HG02642 (cell line): Measurements from ENCODE around the gene DNAH7.
"Not testable (repeated sequence)": the region's sequence is repeated elsewhere in the genome, so short reads cannot be mapped to it uniquely, and the experiment has no call there.

Experiments
- ATAC-seq: cut with Tn5 transposase; IDR thresholded peaks from one replicate; pipeline ENCODE4 v1.9.1; 2021; ENCODE audit warnings: mild to moderate bottlenecking; ENCODE audit not compliant: unreplicated experiment, poor library complexity

Gene DNAH7

GRCh38 chr2:196068271-196069209 lies at the start of gene DNAH7:
TSS of gene DNAH7 (minus strand) at chr2:196068837. CDS start at chr2:196068711, 126 bp downstream.
- ATAC-seq = peak; percentile 100

GRCh38 chr2:196117214-196117705 lies 48.6 kb upstream of the DNAH7 start:
- no peak for ATAC-seq

- no peak for ATAC-seq
These were observed 44.7 kb upstream of the DNAH7 start for GRCh38 chr2:196113061-196113974.

GRCh38 chr2:196112418-196113034 lies 43.9 kb upstream of the DNAH7 start:
- ATAC-seq = no peak

- ATAC-seq = no peak
These were observed 40.0 kb upstream of the DNAH7 start for GRCh38 chr2:196108604-196109003.

- ATAC-seq = no peak
These were observed 37.3 kb upstream of the DNAH7 start for GRCh38 chr2:196105951-196106350.

GRCh38 chr2:196104066-196104465 lies 35.4 kb upstream of the DNAH7 start:
- ATAC-seq = no peak

- ATAC-seq = no peak
These were observed 35.0 kb upstream of the DNAH7 start for GRCh38 chr2:196103626-196104025.

- ATAC-seq = peak; percentile 99
These were observed 32.8 kb upstream of the DNAH7 start for GRCh38 chr2:196101325-196101991.

GRCh38 chr2:196099916-196100315 lies 31.3 kb upstream of the DNAH7 start:
- no peak for ATAC-seq

- no peak for ATAC-seq
These were observed 29.4 kb upstream of the DNAH7 start for GRCh38 chr2:196097864-196098660.

- no peak for ATAC-seq
These were observed 28.5 kb upstream of the DNAH7 start for GRCh38 chr2:196096982-196097745.

GRCh38 chr2:196096264-196096663 lies 27.6 kb upstream of the DNAH7 start:
- ATAC-seq = no peak

GRCh38 chr2:196089448-196089847 lies 20.8 kb upstream of the DNAH7 start:
- ATAC-seq = not testable (repeated sequence)

GRCh38 chr2:196088203-196088602 lies 19.6 kb upstream of the DNAH7 start:
- ATAC-seq = no peak

GRCh38 chr2:196086517-196087368 lies 18.1 kb upstream of the DNAH7 start:
- no peak for ATAC-seq

- ATAC-seq = no peak
These were observed 15.0 kb upstream of the DNAH7 start for GRCh38 chr2:196083601-196084000.
